Measurements from ENCODE around the gene TUSC2.

DNA sequence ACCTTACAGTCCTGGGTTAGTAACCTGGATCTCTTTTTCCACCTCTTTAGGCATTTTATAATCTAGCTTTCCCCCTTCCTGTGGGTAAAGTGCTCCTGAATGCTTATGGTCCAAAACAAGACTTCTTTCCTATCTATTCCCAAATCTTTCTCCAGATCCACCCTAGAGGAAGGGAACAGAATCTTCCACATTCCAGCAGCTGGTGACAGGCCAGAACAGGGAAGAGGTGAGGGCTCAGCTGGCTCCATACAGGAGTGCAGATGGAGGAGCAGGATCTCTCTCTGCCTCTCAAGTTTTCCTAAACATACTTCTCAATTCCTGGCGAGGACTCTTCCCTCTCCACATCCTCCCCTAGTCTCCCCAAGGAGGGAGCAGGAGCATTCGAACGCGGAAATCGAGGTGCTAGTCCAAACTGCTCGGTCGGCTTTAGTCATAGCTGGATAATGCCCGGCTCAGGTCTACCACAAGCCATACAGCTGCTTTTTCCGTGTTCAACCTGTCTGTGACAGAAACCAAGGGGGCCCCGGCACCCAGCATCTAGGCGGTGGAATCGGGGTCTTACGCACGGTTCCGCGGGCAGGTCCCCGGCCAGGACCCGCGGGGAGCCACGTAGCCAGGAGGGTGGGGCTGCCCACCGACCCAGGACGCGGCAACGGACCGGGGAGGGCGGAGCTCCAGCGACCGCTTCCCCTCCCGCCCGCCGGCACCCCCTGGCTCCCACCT, 8.6 kb upstream of the TUSC2 start:
- no peak for TF ChIP-seq EZH2 (IDR thresholded peaks at IDR 0.05; ENCODE audit: low read length, missing control alignments)
- TF ChIP-seq, protein P1, sequence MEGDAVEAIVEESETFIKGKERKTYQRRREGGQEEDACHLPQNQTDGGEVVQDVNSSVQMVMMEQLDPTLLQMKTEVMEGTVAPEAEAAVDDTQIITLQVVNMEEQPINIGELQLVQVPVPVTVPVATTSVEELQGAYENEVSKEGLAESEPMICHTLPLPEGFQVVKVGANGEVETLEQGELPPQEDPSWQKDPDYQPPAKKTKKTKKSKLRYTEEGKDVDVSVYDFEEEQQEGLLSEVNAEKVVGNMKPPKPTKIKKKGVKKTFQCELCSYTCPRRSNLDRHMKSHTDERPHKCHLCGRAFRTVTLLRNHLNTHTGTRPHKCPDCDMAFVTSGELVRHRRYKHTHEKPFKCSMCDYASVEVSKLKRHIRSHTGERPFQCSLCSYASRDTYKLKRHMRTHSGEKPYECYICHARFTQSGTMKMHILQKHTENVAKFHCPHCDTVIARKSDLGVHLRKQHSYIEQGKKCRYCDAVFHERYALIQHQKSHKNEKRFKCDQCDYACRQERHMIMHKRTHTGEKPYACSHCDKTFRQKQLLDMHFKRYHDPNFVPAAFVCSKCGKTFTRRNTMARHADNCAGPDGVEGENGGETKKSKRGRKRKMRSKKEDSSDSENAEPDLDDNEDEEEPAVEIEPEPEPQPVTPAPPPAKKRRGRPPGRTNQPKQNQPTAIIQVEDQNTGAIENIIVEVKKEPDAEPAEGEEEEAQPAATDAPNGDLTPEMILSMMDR (conservative IDR thresholded peaks at IDR 0.05 in 1 of 2, IDR thresholded peaks at IDR 0.05 in 1 of 2; ENCODE audit: low read depth in 1 of 2, low read length in 2 of 2), result no peak
